ENCODE measurements around the gene PLCL1. TPM values are rescaled to one million over a fixed set of nuclear protein-coding genes. Genes with fewer than 3 reads are reported as not detected.
"Not testable (repeated sequence)": the region's sequence is repeated elsewhere in the genome, so short reads cannot be mapped to it uniquely, and the experiment has no call there.

PLCL1 gene
- total and polyA plus RNA-seq, 5 donors = 19.5 to 70.1 (median 45.0) TPM

- Histone ChIP-seq H3K27me3 (ENCODE audit: control insufficient read depth, insufficient read depth) (no peaks in the 10 kb centered on the region), H3K4me1 (ENCODE audit: control insufficient read depth, insufficient read depth, low read length) (no peaks in the 10 kb centered on the region), H3K27ac (ENCODE audit: low read length) (no peak overlapping the region), H3K4me3 (ENCODE audit: low read length) (no peak overlapping the region), H3K9me3 (ENCODE audit: control insufficient read depth, low read length) (no peaks in the 10 kb centered on the region)
- 92% methylated on average over 3 of the region's 3 CpGs for WGBS
- intact Hi-C loops (cut with DNase I) = no loop called here
- ATAC-seq = no peak
- DNase-seq = no peak
Measured at GRCh38 chr2:197810016-197810415, 5.6 kb downstream of the PLCL1 start.

- H3K9me3 ChIP-seq (ENCODE audit: control insufficient read depth, low read length) = no peaks in the 10 kb centered on the region
- ATAC-seq = no peak
- H3K4me1 ChIP-seq (ENCODE audit: control insufficient read depth, insufficient read depth, low read length) = no peaks in the 10 kb centered on the region
- 64% methylated on average over 3 of the region's 3 CpGs for WGBS
- H3K27ac ChIP-seq (ENCODE audit: low read length) = no peak overlapping the region
- intact Hi-C loops (cut with DNase I) = no loop called here
- H3K4me3 ChIP-seq (ENCODE audit: low read length) = no peak overlapping the region
- DNase-seq = no peak
- no peaks in the 10 kb centered on the region for H3K27me3 ChIP-seq (ENCODE audit: control insufficient read depth, insufficient read depth)
Measured at GRCh38 chr2:197810491-197810890, 6.1 kb downstream of the PLCL1 start.

- no peaks in the 10 kb centered on the region for H3K4me1 ChIP-seq (ENCODE audit: control insufficient read depth, insufficient read depth, low read length)
- DNase-seq (no peak), ATAC-seq (peak; percentile 29 to 45)
- intact Hi-C loops (cut with DNase I) = no loop called here
- no peak overlapping the region for H3K4me3 ChIP-seq (ENCODE audit: low read length)
- no peaks in the 10 kb centered on the region for H3K27me3 ChIP-seq (ENCODE audit: control insufficient read depth, insufficient read depth)
- no peak overlapping the region for H3K27ac ChIP-seq (ENCODE audit: low read length)
- WGBS = 59% methylated on average over 3 of the region's 3 CpGs
- no peaks in the 10 kb centered on the region for H3K9me3 ChIP-seq (ENCODE audit: control insufficient read depth, low read length)
Measured at GRCh38 chr2:197813093-197813787, 8.8 kb downstream of the PLCL1 start.

- H3K4me3 ChIP-seq (ENCODE audit: low read length) = no peak overlapping the region
- H3K4me1 ChIP-seq (ENCODE audit: control insufficient read depth, insufficient read depth, low read length) = no peaks in the 10 kb centered on the region
- DNase-seq (no peak), ATAC-seq (no peak)
- H3K27ac ChIP-seq (ENCODE audit: low read length) = no peak overlapping the region
- intact Hi-C loops (cut with DNase I) = no loop called here
- 72% methylated on average over 2 of the region's 2 CpGs for WGBS
- no peaks in the 10 kb centered on the region for H3K9me3 ChIP-seq (ENCODE audit: control insufficient read depth, low read length)
- no peaks in the 10 kb centered on the region for H3K27me3 ChIP-seq (ENCODE audit: control insufficient read depth, insufficient read depth)
Measured at GRCh38 chr2:197814526-197814925, 10.1 kb downstream of the PLCL1 start.

- no peaks in the 10 kb centered on the region for H3K27me3 ChIP-seq (ENCODE audit: control insufficient read depth, insufficient read depth)
- H3K27ac ChIP-seq (ENCODE audit: low read length) = no peak overlapping the region
- ATAC-seq (no peak), DNase-seq (no peak)
- no peaks in the 10 kb centered on the region for H3K9me3 ChIP-seq (ENCODE audit: control insufficient read depth, low read length)
- H3K4me1 ChIP-seq (ENCODE audit: control insufficient read depth, insufficient read depth, low read length) = peaks cover 4% of the 10 kb centered on the region
- 86% methylated on average over 2 of the region's 2 CpGs for WGBS
- intact Hi-C loops (cut with DNase I) = no loop called here
- H3K4me3 ChIP-seq (ENCODE audit: low read length) = no peak overlapping the region
Measured at GRCh38 chr2:197821550-197822289, 17.3 kb downstream of the PLCL1 start.

- ATAC-seq = peak in 1 of 2 donors; percentile 44
- intact Hi-C loops (cut with DNase I) = no loop called here
- Histone ChIP-seq H3K4me1 (ENCODE audit: control insufficient read depth, insufficient read depth, low read length) (peaks cover 4% of the 10 kb centered on the region), H3K9me3 (ENCODE audit: control insufficient read depth, low read length) (no peaks in the 10 kb centered on the region), H3K27ac (ENCODE audit: low read length) (no peak overlapping the region), H3K27me3 (ENCODE audit: control insufficient read depth, insufficient read depth) (no peaks in the 10 kb centered on the region), H3K4me3 (ENCODE audit: low read length) (no peak overlapping the region)
- 65% methylated on average over 2 of the region's 2 CpGs for WGBS
- no peak for DNase-seq
Measured at GRCh38 chr2:197822333-197822732, 17.9 kb downstream of the PLCL1 start.

GRCh38 chr2:197827618-197828017 lies 23.2 kb downstream of the PLCL1 start:
- Histone ChIP-seq H3K9me3 (ENCODE audit: control insufficient read depth, low read length) (no peaks in the 10 kb centered on the region), H3K27ac (ENCODE audit: low read length) (no peak overlapping the region), H3K4me3 (ENCODE audit: low read length) (no peak overlapping the region), H3K27me3 (ENCODE audit: control insufficient read depth, insufficient read depth) (no peaks in the 10 kb centered on the region), H3K4me1 (ENCODE audit: control insufficient read depth, insufficient read depth, low read length) (no peaks in the 10 kb centered on the region)
- 59% methylated on average over 2 of the region's 2 CpGs for WGBS
- ATAC-seq (no peak), DNase-seq (no peak)
- intact Hi-C loops (cut with DNase I) = no loop called here

GRCh38 chr2:197828464-197829135 lies 24.2 kb downstream of the PLCL1 start:
- intact Hi-C loops (cut with DNase I) = no loop called here
- no peaks in the 10 kb centered on the region for H3K9me3 ChIP-seq (ENCODE audit: control insufficient read depth, low read length)
- no peak for DNase-seq
- ATAC-seq = no peak
- H3K4me1 ChIP-seq (ENCODE audit: control insufficient read depth, insufficient read depth, low read length) = no peaks in the 10 kb centered on the region
- H3K4me3 ChIP-seq (ENCODE audit: low read length) = no peak overlapping the region
- no peaks in the 10 kb centered on the region for H3K27me3 ChIP-seq (ENCODE audit: control insufficient read depth, insufficient read depth)
- no peak overlapping the region for H3K27ac ChIP-seq (ENCODE audit: low read length)
- WGBS = 75% methylated on average over 1 of the region's 1 CpG

GRCh38 chr2:197834771-197835170 lies 30.4 kb downstream of the PLCL1 start:
- intact Hi-C loops (cut with DNase I); H3K4me1 ChIP-seq (ENCODE audit: control insufficient read depth, insufficient read depth, low read length); ATAC-seq; DNase-seq; H3K27ac ChIP-seq (ENCODE audit: low read length); H3K27me3 ChIP-seq (ENCODE audit: control insufficient read depth, insufficient read depth); H3K4me3 ChIP-seq (ENCODE audit: low read length); H3K9me3 ChIP-seq (ENCODE audit: control insufficient read depth, low read length): not testable (repeated sequence)
- 92% methylated on average over 2 of the region's 2 CpGs for WGBS

- intact Hi-C loops (cut with DNase I) = no loop called here
- no peak overlapping the region for H3K27ac ChIP-seq (ENCODE audit: low read length)
- ATAC-seq (peak; percentile 61 to 68), DNase-seq (peak in 1 of 3 donors; percentile 7)
- no peaks in the 10 kb centered on the region for H3K9me3 ChIP-seq (ENCODE audit: control insufficient read depth, low read length)
- H3K4me1 ChIP-seq (ENCODE audit: control insufficient read depth, insufficient read depth, low read length) = peaks cover 3% of the 10 kb centered on the region
- no peaks in the 10 kb centered on the region for H3K27me3 ChIP-seq (ENCODE audit: control insufficient read depth, insufficient read depth)
- H3K4me3 ChIP-seq (ENCODE audit: low read length) = no peak overlapping the region
- WGBS = 48% methylated on average over 4 of the region's 4 CpGs
Measured at GRCh38 chr2:197835293-197835692, 30.9 kb downstream of the PLCL1 start.

- Histone ChIP-seq H3K4me1 (ENCODE audit: control insufficient read depth, insufficient read depth, low read length) (peaks cover 3% of the 10 kb centered on the region), H3K27ac (ENCODE audit: low read length) (no peak overlapping the region), H3K27me3 (ENCODE audit: control insufficient read depth, insufficient read depth) (no peaks in the 10 kb centered on the region)
Measured at GRCh38 chr2:197838036-197838435, 33.6 kb downstream of the PLCL1 start.

More at GRCh38 chr2:197838036-197838435, 33.6 kb downstream of the PLCL1 start:
- ATAC-seq (peak; percentile 75 to 77), DNase-seq (peak in 1 of 3 donors; percentile 35)
- Histone ChIP-seq H3K9me3 (ENCODE audit: control insufficient read depth, low read length) (no peaks in the 10 kb centered on the region), H3K4me3 (ENCODE audit: low read length) (peak overlapping the region; percentile 40)
- intact Hi-C loops (cut with DNase I) = no loop called here
- 18% methylated on average over 5 of the region's 5 CpGs for WGBS

Measured in right cardiac atrium (tissue), 5 donors.